IMR-90 (cell line): ENCODE results near the gene FXYD4. TPM values are rescaled to one million over a fixed set of nuclear protein-coding genes. Genes with fewer than 3 reads are reported as not detected.

Experiments used
- ATAC-seq: fragments of 200-7000 bp; cut with Tn5 transposase; 2 replicates; pipeline ENCODE4 v1.9.1; 2020; ENCODE audit warnings: low read depth, mild to moderate bottlenecking, moderate library complexity
- BruUV-seq: library from RNA; stranded (reverse); fragments of 400-500 nt; replicated peaks from 2 replicates; lab custom pipeline; 2021; lab: Mats Ljungman, UMichigan
- CTCF ChIA-PET: fragments of 300-600 bp; formaldehyde crosslinking; extraction: SDS; loops from one replicate; lab custom pipeline; 2021; ENCODE audit warnings: antibody characterized with exemption; lab: Yijun Ruan, JAX
- POLR2A ChIA-PET: fragments of 300-600 bp; sonication (Branson Sonifier 250); formaldehyde crosslinking; loops from one replicate; lab custom pipeline; 2022; ENCODE audit warnings: antibody characterized with exemption; ENCODE audit not compliant: unreplicated experiment; lab: Charles Lee
- DNase-seq: peaks from one replicate; pipeline ENCODE4 v3.0.0; 2013
- H2AFZ ChIP-seq: replicated peaks from 2 replicates; pipeline ENCODE3; 2013; ENCODE audit warnings: low read length, mild to moderate bottlenecking; ENCODE audit not compliant: poor library complexity
- H2AK5ac ChIP-seq: 2 replicates; pipeline ENCODE4 v1.6.1; 2013; ENCODE audit warnings: low read depth, low read length, inconsistent platforms
- H2AK9ac ChIP-seq: replicated peaks from 2 replicates; pipeline ENCODE3; 2013; ENCODE audit warnings: mild to moderate bottlenecking, low read depth, low read length, moderate library complexity; ENCODE audit not compliant: poor library complexity
- H2BK120ac ChIP-seq: 2 replicates; pipeline ENCODE4 v1.6.1; 2013; ENCODE audit warnings: low read depth, low read length, inconsistent platforms
- H2BK15ac ChIP-seq: 3 replicates; pipeline ENCODE4 v1.6.1; 2013; ENCODE audit warnings: low read depth, low read length, inconsistent platforms
- H2BK20ac ChIP-seq: 2 replicates; pipeline ENCODE4 v1.6.1; 2013; ENCODE audit warnings: low read depth, mild to moderate bottlenecking, inconsistent platforms, low read length, moderate library complexity
- H2BK5ac ChIP-seq: 2 replicates; pipeline ENCODE4 v1.6.1; 2013; ENCODE audit warnings: mild to moderate bottlenecking, low read depth, low read length, inconsistent platforms; ENCODE audit not compliant: poor library complexity, severe bottlenecking
- H3K14ac ChIP-seq: replicated peaks from 2 replicates; pipeline ENCODE4 v1.6.1; 2013; ENCODE audit warnings: low read depth, low read length, inconsistent platforms
- H3K18ac ChIP-seq: 2 replicates; pipeline ENCODE4 v1.6.1; 2013; ENCODE audit warnings: low read depth, low read length, control low read depth
- H3K23ac ChIP-seq: 2 replicates; pipeline ENCODE4 v1.6.1; 2013; ENCODE audit warnings: low read depth, low read length, inconsistent platforms
- H3K27ac ChIP-seq: 2 replicates; pipeline ENCODE4 v1.5.1; 2013; ENCODE audit warnings: mild to moderate bottlenecking, control low read depth, low read length; ENCODE audit not compliant: insufficient read depth
- H3K27me3 ChIP-seq: 2 replicates; pipeline ENCODE4 v1.6.1; 2013; ENCODE audit warnings: low read length; ENCODE audit not compliant: control insufficient read depth, insufficient read depth
- H3K36me3 ChIP-seq: 2 replicates; pipeline ENCODE4 v1.6.1; 2013; ENCODE audit warnings: low read length, mixed read lengths; ENCODE audit not compliant: control insufficient read depth, insufficient read depth
- H3K4ac ChIP-seq: 2 replicates; pipeline ENCODE4 v1.6.1; 2013; ENCODE audit warnings: low read depth, low read length, inconsistent platforms
- H3K4me1 ChIP-seq: 2 replicates; pipeline ENCODE4 v1.6.1; 2013; ENCODE audit warnings: low read length, mixed read lengths; ENCODE audit not compliant: control insufficient read depth, insufficient read depth
- H3K4me2 ChIP-seq: 2 replicates; pipeline ENCODE4 v1.6.1; 2013; ENCODE audit warnings: low read depth, mild to moderate bottlenecking, control low read depth, low read length, moderate library complexity
- H3K4me3 ChIP-seq: 2 replicates; pipeline ENCODE4 v1.5.1; 2013; ENCODE audit warnings: low read depth, mild to moderate bottlenecking, control low read depth, low read length, moderate library complexity; ENCODE audit not compliant: insufficient read depth
- H3K56ac ChIP-seq: 2 replicates; pipeline ENCODE4 v1.6.1; 2013; ENCODE audit warnings: low read length, inconsistent platforms; ENCODE audit not compliant: insufficient read depth; ENCODE audit errors: extremely low read depth
- H3K79me1 ChIP-seq, 2 experiments: 2 replicates each; pipeline ENCODE4 v1.6.1; 2013; ENCODE audit warnings: low read length in 2 of 2, inconsistent platforms in 1 of 2, low read depth in 1 of 2
- H3K9ac ChIP-seq: 2 replicates; pipeline ENCODE4 v1.6.1; 2013; ENCODE audit warnings: low read depth, low read length, control low read depth
- H3K9me1 ChIP-seq: 2 replicates; pipeline ENCODE4 v1.6.1; 2013; ENCODE audit warnings: low read length, inconsistent platforms; ENCODE audit not compliant: insufficient read depth
- H3K9me3 ChIP-seq: 2 replicates; pipeline ENCODE4 v1.6.1; 2013; ENCODE audit warnings: low read length; ENCODE audit not compliant: control insufficient read depth, insufficient read depth
- H4K20me1 ChIP-seq: 2 replicates; pipeline ENCODE4 v1.6.1; 2013; ENCODE audit warnings: low read length, inconsistent platforms; ENCODE audit not compliant: insufficient read depth
- H4K5ac ChIP-seq: 2 replicates; pipeline ENCODE4 v1.6.1; 2013; ENCODE audit warnings: mild to moderate bottlenecking, low read depth, low read length, control low read depth
- H4K8ac ChIP-seq, 2 experiments: 2 replicates each; pipeline ENCODE4 v1.6.1; 2013; ENCODE audit warnings: low read depth in 2 of 2, low read length in 2 of 2, control low read depth in 1 of 2, inconsistent platforms in 1 of 2
- H4K91ac ChIP-seq: 2 replicates; pipeline ENCODE4 v1.6.1; 2013; ENCODE audit warnings: low read depth, low read length, inconsistent platforms; ENCODE audit not compliant: insufficient read depth
- BHLHE40 ChIP-seq: fragments of 150-350 bp; IDR thresholded peaks from 2 replicates; pipeline ENCODE4 v1.6.1; 2016; ENCODE audit warnings: mild to moderate bottlenecking, low read depth, low read length
- CEBPB ChIP-seq: IDR thresholded peaks from 2 replicates; pipeline ENCODE4 v1.6.1; 2012; ENCODE audit warnings: low read depth, low read length, improper control_type of control experiment
- CHD1 ChIP-seq: IDR thresholded peaks from 2 replicates; pipeline ENCODE4 v1.6.1; 2012; ENCODE audit warnings: low read depth, low read length, improper control_type of control experiment
- MAFK ChIP-seq: IDR thresholded peaks from 2 replicates; pipeline ENCODE4 v1.6.1; 2012; ENCODE audit warnings: low read depth, low read length, improper control_type of control experiment
- MAZ ChIP-seq: IDR thresholded peaks from 2 replicates; pipeline ENCODE4 v1.6.1; 2012; ENCODE audit warnings: low read depth, mild to moderate bottlenecking, low read length, improper control_type of control experiment, moderate library complexity, borderline replicate concordance
- MXI1 ChIP-seq: IDR thresholded peaks from 2 replicates; pipeline ENCODE4 v1.6.1; 2012; ENCODE audit warnings: low read depth, mild to moderate bottlenecking, low read length, moderate library complexity, borderline replicate concordance
- POLR2A ChIP-seq: IDR thresholded peaks from 2 replicates; pipeline ENCODE4 v1.6.1; 2012; ENCODE audit warnings: mild to moderate bottlenecking, low read depth, low read length
- RCOR1 ChIP-seq: IDR thresholded peaks from 2 replicates; pipeline ENCODE4 v1.6.1; 2012; ENCODE audit warnings: mild to moderate bottlenecking, low read length, improper control_type of control experiment; ENCODE audit not compliant: insufficient replicate concordance
- RFX5 ChIP-seq: IDR thresholded peaks from 2 replicates; pipeline ENCODE4 v1.8.0; 2012; ENCODE audit warnings: low read depth, mild to moderate bottlenecking, low read length, moderate library complexity
- SMC3 ChIP-seq: fragments of 150-350 bp; IDR thresholded peaks from 2 replicates; pipeline ENCODE4 v1.6.1; 2016; ENCODE audit warnings: low read depth, mild to moderate bottlenecking, antibody characterized with exemption, low read length, moderate library complexity
- WGBS, 2 experiments: methylation state at CpG; one replicate each; pipeline versions ENCODE4 v1.1.5 to v1.1.7; 2013; ENCODE audit warnings: missing lambda C conversion rate in 2 of 2; ENCODE audit not compliant: insufficient read length in 1 of 2; ENCODE audit errors: extremely low coverage in 2 of 2; 5-methylcytosine and 5-hydroxymethylcytosine counted together
- dilution Hi-C: fragments of 300-500 bp; cut with HindIII; formaldehyde crosslinking; loops from one replicate; pipeline ENCODE4 v1.14.3; 2018; ENCODE audit warnings: low sequenced_read_pairs; ENCODE audit not compliant: unreplicated experiment
- in situ Hi-C: fragments of 300-500 bp; cut with MboI; formaldehyde crosslinking; loops from 3 replicates; pipeline ENCODE4 v1.14.3; 2019; ENCODE audit warnings: low sequenced_read_pairs, inconsistent platforms, mixed read lengths
- intact Hi-C: fragments of 100-400 bp; cut with micrococcal nuclease; formaldehyde crosslinking; loops from 2 replicates; pipeline ENCODE4 v1.10.0; 2022
- polyA plus RNA-seq, 3 experiments: library from polyadenylated mRNA; depleted of rRNA; stranded (reverse); fragments of >200 nt; gene quantifications; 2 replicates each; pipeline ENCODE4 v1.2.3, GENCODE V29; 2012; ENCODE audit warnings: low replicate concordance in 1 of 3
- total RNA-seq: library from RNA; depleted of rRNA; stranded (reverse); fragments of >200 nt; gene quantifications from 2 replicates; pipeline ENCODE4 v1.2.3, GENCODE V29; 2012
- TF ChIP-seq, protein P1 (sequence below): fragments of 150-350 bp; IDR thresholded peaks from 2 replicates; pipeline ENCODE4 v1.6.1; 2016; ENCODE audit warnings: low read depth, mild to moderate bottlenecking, low read length, moderate library complexity, borderline replicate concordance
- TF ChIP-seq, protein P2 (sequence below): fragments of 150-350 bp; IDR thresholded peaks from 2 replicates; pipeline ENCODE4 v1.6.1; 2017; ENCODE audit warnings: mild to moderate bottlenecking, antibody characterized with exemption, low read length, low read depth
- TF ChIP-seq, protein P3 (sequence below): conservative IDR thresholded peaks from 2 replicates; pipeline ENCODE4 v1.5.1; 2012; ENCODE audit warnings: mild to moderate bottlenecking, low read depth, low read length, improper control_type of control experiment

The FXYD4 gene
- total and polyA plus RNA-seq, 2 of the 4 experiments (the other 2 are of a cell fraction): not detected

DNA sequence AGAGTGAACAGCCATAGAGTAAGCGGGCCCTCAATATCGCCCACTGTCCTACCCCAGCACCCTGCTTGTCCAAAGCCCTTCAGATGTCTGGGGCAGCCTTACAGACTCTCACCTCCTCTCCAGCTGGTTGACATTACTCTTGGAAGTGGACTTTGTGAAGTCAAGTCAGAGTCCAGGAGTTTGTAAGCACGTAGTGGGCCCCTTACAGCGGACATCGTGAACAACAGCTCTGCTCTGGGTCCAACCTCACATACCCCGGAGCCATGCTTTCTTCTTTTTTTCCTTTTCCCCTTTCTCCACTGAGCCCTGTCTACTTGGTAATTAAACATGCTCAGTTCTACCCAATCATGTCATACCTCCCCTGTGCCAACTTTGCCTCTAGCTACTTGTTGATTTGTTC, 20.1 kb downstream of the FXYD4 start:
- ChIA-PET CTCF (interaction anchor here (1.0 kb wide), 1 partner anchor 41 kb away, joined by 3 read pairs; no protein-coding TSS in a partner anchor), POLR2A (no interaction called here)
- Histone ChIP-seq H3K18ac (no peak overlapping the region), H3K23ac (no peak overlapping the region), H3K14ac (no peak overlapping the region), H3K36me3 (peaks cover 60% of the 10 kb centered on the region), H4K91ac (no peak overlapping the region), H2AFZ (no peak overlapping the region), H3K9ac (no peak overlapping the region), H4K20me1 (peaks cover 82% of the 10 kb centered on the region), H2BK20ac (no peak overlapping the region), H2BK120ac (no peak overlapping the region), H3K27me3 (no peaks in the 10 kb centered on the region), H2AK9ac (no peak overlapping the region), H3K27ac (no peak overlapping the region), H2AK5ac (no peak overlapping the region), H3K9me3 (no peaks in the 10 kb centered on the region), H3K4me2 (no peak overlapping the region), H2BK15ac (no peak overlapping the region), H3K9me1 (peaks cover 3% of the 10 kb centered on the region; the same call in 1 of the 2 replicates), H3K4me1 (peaks cover 2% of the 10 kb centered on the region; the same call in 1 of the 2 replicates), H2BK5ac (no peak overlapping the region), H3K4me3 (no peak overlapping the region), H3K79me1 (peaks cover 38 to 79% of the 10 kb centered on the region in 2 experiments), H4K8ac (no peak overlapping the region), H3K4ac (no peak overlapping the region), H4K5ac (no peak overlapping the region), H3K56ac (no peak overlapping the region)
- in situ Hi-C loops: no loop called here
- intact Hi-C loops: no loop called here
- 88% methylated on average over 3 of the region's 6 CpGs; no CpG with 5 or more reads in 1 of the 2 experiments for WGBS, 2 experiments
- ATAC-seq (no peak), DNase-seq (no peak)
- TF ChIP-seq RFX5 (no peak), MXI1 (no peak), MAFK (no peak), MAZ (no peak), BHLHE40 (no peak), SMC3 (no peak), POLR2A (no peak), RCOR1 (no peak), CHD1 (no peak), CEBPB (no peak)
- TF ChIP-seq, protein P1, sequence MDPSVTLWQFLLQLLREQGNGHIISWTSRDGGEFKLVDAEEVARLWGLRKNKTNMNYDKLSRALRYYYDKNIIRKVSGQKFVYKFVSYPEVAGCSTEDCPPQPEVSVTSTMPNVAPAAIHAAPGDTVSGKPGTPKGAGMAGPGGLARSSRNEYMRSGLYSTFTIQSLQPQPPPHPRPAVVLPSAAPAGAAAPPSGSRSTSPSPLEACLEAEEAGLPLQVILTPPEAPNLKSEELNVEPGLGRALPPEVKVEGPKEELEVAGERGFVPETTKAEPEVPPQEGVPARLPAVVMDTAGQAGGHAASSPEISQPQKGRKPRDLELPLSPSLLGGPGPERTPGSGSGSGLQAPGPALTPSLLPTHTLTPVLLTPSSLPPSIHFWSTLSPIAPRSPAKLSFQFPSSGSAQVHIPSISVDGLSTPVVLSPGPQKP: no peak
- TF ChIP-seq, protein P2, sequence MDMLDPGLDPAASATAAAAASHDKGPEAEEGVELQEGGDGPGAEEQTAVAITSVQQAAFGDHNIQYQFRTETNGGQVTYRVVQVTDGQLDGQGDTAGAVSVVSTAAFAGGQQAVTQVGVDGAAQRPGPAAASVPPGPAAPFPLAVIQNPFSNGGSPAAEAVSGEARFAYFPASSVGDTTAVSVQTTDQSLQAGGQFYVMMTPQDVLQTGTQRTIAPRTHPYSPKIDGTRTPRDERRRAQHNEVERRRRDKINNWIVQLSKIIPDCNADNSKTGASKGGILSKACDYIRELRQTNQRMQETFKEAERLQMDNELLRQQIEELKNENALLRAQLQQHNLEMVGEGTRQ: no peak
- TF ChIP-seq, protein P3, sequence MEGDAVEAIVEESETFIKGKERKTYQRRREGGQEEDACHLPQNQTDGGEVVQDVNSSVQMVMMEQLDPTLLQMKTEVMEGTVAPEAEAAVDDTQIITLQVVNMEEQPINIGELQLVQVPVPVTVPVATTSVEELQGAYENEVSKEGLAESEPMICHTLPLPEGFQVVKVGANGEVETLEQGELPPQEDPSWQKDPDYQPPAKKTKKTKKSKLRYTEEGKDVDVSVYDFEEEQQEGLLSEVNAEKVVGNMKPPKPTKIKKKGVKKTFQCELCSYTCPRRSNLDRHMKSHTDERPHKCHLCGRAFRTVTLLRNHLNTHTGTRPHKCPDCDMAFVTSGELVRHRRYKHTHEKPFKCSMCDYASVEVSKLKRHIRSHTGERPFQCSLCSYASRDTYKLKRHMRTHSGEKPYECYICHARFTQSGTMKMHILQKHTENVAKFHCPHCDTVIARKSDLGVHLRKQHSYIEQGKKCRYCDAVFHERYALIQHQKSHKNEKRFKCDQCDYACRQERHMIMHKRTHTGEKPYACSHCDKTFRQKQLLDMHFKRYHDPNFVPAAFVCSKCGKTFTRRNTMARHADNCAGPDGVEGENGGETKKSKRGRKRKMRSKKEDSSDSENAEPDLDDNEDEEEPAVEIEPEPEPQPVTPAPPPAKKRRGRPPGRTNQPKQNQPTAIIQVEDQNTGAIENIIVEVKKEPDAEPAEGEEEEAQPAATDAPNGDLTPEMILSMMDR: no peak
- dilution Hi-C loops: no loop called here
- no TSS peak for BruUV-seq
